HG02943 (cell line): ENCODE measurements around the gene NTRK2.
"Not testable (repeated sequence)": the region's sequence is repeated elsewhere in the genome, so short reads cannot be mapped to it uniquely, and the experiment has no call there.

ENCODE experiments used
- ATAC-seq: cut with Tn5 transposase; IDR thresholded peaks from one replicate; pipeline ENCODE4 v1.9.1; 2021; ENCODE audit warnings: mild to moderate bottlenecking, low read depth, moderate library complexity; ENCODE audit not compliant: unreplicated experiment

The NTRK2 gene

DNA sequence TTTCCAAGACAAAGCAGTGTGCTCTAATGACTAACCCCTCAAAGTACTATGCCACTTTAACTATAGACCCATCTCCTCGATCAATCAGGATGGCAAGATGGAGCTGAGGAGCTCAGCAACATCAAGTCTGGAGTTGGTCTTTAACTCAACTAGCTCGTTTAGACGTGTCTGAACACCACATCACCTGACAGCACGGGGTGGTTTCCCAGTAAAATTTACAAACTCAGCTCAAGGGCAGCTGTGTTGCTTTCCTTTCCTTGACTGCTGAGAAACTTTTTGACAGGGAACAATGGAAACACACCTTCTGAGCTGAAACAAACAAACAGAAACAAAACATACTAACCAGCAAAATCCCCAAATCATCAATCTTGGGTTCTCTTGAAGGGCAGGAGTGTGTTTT, 202.5 kb downstream of the NTRK2 start:
- ATAC-seq, result no peak

DNA sequence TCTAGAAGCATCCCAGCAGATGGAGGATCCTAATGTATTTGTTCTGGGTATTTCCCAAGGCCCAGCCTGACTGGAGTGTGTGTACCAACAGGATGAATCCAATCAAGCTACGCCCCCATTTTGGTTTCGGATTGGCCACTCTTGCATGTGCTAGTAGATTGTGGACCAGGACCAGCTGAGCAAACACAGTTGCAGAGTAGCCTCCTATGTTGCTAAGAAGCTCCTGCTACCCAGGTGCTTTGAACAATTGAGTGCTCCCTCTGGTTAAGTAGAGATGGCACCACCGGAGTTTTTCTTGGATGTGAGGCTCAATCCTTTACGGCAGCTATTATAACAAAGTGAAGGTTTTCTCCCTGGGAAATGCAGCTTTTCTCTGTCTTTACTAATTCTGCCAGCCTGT, 204.5 kb downstream of the NTRK2 start:
- ATAC-seq, result no peak

DNA sequence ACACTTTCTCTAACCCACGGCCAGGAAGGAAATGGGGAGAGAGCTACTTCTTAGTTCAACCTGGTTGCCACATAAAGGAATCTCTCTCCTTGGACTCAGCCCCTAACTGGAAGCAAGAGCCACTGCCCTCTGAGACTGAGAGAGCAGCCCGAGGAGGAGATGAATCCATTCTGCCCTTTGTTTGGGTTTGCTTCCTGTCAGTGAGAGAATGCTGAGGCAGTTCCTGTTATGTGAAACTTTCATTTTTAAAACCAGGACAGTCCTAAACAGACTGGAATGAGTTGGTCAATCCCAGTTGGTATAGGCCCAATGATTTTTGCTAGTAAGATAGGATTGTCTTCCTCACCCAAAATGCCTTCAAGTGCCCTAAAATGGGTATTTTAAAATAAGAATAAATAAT, 205.1 kb downstream of the NTRK2 start:
- ATAC-seq, result no peak

DNA sequence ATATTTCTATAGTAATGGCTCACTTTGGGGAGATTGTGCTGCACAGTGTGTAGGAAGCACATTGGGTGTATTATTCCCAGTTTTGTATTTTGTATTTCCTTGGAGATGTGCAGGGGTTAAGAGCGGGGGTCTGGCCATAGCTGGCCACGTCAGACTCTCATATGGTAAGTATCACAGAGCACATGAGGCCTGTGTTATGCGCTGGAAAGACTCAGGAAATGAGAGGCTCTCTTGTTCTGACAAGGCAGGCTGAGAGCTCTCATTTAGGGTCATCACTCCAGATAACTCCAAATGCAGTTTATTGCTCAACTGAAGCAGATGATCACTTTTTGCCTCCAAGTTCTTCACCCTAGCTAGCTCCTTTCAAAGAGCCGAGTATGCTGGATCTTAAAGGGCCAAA, 205.7 kb downstream of the NTRK2 start:
- no peak for ATAC-seq

DNA sequence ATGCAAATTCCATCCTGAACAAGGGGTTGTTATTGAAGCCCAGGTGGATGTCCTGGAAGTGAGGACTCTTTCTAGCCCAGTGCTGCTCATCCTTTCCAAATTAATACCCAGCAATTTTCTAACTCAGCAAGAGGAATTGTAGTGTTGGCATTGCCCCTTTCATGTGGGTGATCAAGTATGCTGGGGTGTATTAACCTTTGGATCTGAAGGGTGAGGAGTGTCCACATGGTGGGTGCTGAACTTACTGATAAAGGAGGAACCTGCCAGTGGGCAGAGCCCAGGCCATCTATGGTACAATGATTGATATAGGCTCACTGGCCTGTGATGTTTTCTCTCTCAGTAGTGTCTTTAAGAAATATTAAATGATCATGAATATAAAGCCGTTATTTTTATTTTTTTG, 210.1 kb downstream of the NTRK2 start:
- no peak for ATAC-seq

DNA sequence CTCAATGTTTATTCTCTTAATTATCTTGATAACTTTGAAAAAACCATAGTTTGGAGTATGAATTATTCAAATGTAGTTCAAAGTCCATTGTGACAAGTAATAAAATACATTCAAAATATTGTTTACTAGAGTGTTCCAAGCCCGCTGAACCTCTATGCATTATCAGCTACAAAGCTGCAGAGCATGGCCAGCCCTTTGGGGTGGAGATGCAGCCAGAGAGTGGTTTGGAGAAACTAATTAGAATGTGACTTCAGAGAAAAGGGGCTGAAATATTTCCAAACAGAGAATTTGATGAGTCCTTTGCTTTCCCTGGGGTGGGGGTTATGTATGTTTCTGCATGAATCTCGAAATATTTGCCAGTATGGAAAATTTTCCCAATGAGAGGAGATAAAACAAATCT, 211.3 kb downstream of the NTRK2 start:
- ATAC-seq, result no peak

DNA sequence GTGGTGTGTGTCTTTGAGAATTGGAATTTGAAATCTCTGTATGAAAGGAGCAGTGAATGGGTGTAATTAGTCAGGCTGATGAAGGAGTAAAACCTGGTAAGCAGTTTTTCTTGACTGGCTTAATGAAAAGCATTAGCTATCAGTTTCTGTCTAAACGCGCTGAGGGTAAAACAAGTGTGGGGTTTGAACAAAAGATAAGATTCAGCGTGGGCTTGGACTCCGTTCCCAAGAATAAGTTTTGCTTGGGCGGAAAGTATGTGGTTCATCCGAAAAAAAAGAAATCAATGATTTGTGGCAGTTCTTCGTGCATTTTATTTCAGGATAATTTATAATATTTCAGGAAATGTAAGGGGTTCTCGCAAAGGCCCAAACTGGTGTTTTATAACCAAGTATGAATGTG, 217.3 kb downstream of the NTRK2 start:
- no peak for ATAC-seq

DNA sequence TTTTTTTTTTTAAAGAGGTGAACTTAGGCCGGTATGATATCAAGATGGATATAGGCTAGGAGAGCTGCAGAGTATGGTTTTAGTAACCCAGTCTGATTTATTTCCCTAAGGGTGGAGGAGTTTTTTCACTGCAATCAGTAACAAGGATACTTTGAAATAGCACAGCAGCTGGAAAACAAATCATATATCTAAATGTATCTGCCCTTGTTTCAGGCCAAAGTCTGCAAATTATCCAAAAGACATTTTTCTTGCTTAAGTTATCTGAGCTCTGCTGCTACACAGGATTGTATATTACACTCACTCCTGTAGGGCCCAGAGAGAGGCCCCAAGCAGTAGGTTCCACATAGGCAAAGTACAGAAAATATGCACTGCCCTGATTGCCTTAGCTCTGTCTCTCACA, 222.4 kb downstream of the NTRK2 start:
- ATAC-seq, result no peak

DNA sequence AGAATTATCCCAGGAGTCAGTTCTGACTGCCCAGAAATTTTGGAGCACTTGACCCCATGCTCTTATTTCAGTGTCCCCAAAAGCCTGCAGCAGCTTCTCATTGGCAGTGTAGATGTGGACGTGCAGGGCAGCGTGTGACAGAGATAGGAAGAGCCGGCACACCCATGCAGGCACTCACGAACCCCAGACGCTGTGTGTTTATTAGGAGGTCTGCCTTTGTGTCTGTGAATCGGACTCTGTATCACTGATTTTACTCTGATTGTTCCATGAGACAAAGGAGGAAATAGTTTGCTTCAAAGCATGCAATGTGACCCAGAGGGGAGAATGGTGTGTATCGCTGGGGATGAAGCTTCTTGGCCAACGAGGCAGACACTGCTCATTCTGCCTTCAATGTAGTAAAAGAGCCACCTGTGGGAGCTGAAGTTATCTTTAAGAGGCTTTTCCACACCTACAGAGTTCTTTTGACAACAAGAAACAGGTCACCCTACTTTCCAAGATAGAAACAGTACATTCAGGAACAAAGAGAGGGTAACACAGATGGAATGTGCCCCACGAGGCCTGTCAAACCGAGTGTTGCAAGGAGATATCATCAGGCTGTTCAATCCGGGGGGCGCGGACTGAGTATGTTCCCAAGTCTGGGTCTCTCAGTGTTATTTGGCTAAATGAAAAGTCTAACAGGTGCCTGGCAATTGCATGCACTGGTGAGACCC, 224.0 kb downstream of the NTRK2 start:
- ATAC-seq, result no peak

DNA sequence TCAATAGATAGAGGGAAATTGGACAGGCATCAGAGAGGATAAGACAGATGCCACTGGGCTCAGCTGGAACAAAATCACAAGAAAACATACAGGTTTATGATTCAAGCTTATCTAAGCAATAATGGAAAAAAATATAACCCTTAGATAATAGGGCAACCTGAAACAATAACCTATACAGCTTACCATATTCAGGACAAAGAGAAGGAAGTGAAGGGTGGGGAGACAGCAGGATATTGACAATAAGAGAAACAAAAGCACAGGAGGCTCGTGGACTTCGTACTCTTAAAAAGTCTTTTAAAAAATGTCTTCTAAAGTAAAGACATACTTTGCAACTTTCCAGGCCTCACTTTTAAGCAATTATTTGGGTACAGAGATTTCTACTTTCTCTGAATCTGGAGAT, 225.3 kb downstream of the NTRK2 start:
- ATAC-seq, result no peak

DNA sequence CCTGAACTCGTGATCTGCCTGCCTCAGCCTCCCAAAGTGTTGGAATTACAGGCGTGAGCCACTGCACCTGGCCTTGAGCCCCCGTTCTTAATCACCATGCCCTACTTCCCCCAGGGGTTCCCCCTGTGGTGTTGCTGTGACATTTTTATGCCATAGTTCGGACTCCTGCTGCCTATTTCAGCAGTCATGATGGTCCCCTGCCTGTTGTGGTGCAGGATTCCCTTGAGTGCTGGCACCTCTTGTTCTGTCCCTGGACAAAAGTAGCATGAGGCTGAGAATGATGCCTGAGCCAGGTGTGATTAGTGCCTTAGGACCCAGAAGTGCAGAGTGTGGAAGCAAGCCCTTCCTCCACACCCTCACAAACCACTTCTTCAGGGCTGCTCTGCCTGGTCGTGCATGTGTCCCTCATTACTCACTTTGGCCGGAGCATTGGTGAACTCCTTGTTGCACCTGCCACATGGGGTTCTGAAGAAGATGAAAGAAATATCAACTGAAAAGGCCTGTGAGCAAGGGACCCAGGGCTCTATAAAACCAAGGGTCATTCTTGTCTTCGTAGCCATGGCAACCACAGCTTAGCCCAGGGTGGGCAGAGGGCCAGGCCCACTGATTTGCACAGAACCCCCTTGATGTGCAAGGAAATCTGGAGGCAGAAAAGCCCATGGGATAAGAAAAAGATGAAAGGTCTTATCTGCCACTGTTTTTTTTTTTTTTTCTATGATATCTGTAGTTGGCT, 228.0 kb downstream of the NTRK2 start:
- ATAC-seq, result no peak

DNA sequence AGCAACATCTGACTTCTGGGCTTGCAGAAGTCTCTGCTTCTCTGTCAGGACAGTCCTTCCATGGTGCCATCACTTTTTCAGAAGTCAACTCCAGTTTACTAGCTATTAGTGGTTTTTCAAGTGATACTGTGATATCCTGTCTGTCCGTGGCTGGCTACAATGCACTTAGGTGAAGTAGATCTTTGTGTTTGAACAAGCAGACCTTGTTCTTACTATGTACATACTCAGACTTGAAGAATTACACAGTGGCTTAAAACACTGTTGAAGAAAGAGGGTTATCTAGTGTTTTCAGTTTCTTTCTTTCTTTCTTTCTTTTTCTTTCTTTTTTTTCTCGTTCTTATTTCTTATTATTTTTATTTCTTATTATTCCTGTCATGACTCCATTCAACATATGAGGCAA, 228.7 kb downstream of the NTRK2 start:
- no peak for ATAC-seq

DNA sequence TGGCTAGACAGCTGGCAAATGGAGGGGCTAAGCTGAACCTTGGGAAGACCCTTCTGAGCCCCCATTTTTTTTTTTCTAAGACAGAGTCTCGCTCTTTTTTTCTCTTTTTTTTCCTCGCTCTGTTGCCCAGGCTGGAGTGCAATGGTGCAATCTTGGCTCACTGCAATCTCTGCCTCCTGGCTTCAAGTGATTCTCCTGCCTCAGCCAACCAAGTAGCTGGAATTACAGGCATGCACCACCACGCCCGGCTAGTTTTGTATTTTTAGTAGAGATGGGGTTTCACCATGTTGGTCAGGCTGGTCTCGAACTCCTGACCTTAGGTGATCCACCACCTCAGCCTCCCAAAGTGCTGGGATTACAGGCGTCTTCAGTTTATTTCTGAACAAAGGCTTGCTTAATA, 229.1 kb downstream of the NTRK2 start:
- not testable (repeated sequence) for ATAC-seq

DNA sequence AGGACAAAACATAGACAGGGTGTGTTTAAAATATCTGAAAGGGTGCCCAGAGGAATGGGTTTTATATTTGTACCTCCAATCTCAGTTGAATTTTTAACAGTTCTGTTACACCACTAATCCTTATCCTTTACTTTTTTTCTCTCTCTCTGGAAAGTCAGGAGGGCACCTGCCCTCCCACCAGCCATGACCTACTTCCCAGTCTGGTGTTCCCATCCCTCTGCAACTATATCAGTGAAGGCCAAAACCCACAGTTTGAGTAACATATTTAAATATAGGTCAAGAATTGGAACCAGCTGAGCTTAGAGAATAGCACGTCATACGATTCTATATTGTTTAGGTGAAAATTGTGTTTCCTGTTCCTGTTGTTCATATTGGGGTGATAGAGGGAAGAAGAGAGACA, 229.8 kb downstream of the NTRK2 start:
- no peak for ATAC-seq

DNA sequence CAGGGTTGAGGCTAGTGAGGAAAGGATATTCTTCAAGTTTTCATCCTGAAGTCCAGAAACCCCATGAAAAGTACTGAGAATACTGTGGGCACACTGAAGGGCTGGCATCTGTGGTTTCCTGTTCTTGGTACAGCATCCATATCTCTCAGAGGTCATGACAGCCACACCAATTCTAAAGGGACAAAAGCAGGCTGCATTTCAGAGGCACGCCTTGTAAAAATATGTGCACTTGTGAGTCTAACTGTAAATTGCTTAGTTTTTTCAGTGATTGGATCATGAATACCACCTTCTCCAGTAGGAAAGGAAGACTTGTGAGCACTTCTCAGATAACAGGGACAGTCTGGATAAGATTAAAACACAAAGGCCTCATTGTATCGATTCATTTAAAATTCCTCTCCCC, 230.9 kb downstream of the NTRK2 start:
- ATAC-seq, result no peak

DNA sequence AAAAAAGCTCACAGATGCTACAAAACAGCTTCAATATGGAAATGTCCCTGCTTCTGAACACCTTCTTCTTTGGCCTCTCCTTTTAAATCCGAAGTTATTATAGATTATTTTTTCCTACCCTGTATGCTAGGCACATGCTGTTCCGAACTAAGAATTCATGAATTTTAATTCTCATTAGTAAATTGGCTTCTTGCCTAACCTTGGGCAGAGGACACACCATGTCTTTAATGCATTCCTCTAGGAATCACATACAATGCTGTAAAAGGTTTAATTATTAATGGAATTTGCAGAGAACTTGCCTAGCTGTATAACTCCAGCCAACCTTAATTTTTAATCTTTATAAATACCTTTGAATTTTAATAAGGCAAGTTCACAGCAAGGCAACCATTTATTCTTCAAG, 234.4 kb downstream of the NTRK2 start:
- ATAC-seq, result no peak

DNA sequence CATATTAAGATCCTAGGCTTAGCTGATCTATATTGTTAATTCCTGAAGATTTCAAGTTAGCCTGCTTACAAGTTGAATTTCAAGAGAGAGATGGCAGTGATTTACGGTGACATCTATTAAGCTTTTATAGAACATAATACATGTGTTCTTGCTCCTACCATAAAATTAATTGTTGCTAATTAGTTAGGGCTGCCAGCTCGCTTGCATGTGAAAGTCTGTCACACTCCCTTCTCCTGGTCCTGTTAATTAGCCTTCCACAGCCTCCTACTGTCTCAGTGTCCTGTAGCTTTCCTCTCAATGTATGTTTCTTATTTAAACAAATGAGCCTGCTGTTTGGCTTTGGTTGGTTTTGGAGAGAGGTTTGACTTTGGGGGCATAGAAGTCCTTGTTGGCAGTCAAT, 247.2 kb downstream of the NTRK2 start:
- no peak for ATAC-seq

DNA sequence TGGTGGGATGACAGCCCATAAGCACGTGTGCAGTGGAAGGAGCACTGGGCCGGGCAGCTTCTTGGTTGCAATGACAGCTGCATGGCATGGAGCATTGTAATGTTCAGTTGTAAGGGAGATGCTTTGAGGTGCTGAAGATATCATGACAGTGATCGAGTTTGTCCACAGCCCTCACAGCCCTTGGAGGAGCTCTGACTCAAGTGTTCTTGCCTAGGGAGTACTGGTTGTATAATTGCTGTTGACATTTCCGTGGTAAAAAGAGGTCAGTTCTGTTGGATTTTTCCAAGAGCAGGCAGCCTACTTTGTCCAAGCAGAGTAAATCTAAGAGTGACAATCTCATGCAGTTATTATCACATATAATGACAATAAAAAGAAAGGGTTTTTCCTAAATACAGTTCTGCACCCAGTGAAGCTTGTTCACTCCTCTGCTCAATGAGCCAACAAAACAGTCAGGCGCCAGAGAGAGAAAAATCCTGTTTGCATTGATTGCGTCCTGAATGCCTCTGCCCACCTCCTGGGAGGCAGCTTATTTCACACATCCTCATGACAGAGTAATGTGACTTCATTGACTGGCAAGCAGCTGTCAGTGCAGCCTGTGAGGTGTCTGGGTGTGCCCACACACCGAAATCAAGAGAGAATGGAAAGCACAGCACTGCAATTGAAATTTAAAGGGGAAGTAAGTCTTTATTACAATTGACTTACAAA, 248.0 kb downstream of the NTRK2 start:
- no peak for ATAC-seq

DNA sequence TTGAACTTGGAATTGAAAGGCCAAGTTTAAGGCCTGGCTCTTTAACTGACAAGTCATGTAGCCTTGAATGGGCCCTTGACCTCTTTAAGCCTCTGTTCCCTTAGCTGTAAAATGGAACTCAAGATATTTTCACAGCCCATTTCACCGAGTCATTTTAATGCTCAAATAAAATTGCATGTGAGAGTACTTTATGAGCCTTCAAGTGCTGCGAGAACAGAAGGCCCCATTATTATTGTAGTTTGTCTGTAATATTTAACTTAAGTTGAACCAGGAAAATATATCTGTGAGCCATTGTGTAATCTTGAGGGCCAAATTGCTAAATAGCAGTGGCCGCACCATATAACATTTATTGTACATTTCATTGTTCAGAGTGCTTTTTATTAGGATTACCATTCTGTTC, 249.9 kb downstream of the NTRK2 start:
- no peak for ATAC-seq

DNA sequence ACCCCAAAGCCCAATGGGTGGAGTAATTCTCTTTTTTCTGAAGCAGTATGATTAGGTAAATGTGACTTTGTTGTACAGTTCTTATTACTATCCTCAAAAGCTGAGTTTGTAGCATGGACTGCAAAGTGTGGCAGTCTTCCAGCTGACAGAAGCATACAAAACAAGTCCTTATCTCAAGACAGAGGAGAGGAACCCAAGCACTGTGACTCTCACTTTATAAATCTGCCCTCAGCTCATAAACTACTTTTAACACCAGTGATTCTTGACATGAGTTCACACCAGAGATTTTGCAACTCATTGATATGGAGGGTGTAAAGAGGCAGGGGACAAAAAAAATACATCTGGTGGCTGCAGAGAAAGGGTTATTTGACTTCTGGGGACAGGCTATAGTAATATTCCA, 251.6 kb downstream of the NTRK2 start:
- no peak for ATAC-seq

DNA sequence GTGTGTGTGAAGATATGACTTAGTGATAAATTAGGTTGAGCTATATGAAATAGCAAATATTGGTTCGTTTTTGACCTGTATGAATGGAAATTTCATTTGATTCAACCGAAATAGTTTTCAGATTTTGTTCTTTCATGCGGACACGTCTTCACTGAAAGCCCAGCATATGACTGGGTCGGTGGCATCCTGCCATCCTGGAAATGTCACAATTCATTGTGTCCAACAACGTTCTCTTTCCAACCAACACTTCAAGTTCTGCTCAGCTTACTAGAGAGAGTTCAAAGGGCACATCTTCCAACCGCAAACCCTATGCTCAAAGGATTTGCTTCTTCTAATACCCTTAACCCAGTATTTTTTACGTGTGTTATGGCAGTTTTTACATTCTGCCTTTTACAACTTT, 252.5 kb downstream of the NTRK2 start:
- ATAC-seq, result no peak

DNA sequence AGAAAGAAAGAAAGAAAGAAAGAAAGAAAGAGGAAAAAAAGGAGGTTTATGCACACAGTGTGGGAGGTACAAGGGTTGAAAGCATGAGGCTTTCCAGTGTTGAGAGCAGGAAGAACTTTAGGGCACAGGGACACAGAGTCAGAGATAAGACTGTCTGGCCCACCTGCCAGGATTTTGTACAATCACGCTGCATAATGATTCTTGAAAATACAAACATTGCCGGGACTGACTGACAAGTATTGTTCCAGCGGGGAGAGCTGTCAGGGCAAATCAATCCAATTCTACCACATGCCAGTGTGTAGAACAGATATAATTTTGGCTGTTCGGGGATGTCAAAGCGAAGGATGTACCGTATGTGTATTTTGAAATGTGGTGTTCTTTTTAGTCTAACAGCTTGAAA, 254.7 kb downstream of the NTRK2 start:
- ATAC-seq, result no peak
